Osteocyte (in vitro differentiated cells): ENCODE measurements around the gene ENTHD1. TPM values are rescaled to one million over a fixed set of nuclear protein-coding genes. Genes with fewer than 3 reads are reported as not detected.
A peak's percentile ranks its signal among the peaks of the same experiment; 100 is the strongest.

Experiments
- DNase-seq: peaks from one replicate; pipeline ENCODE4 v3.0.0; 2021; ENCODE audit warnings: mixed read lengths; ENCODE audit not compliant: unreplicated experiment; ENCODE audit errors: extremely low spot score
- H3K27ac Mint-ChIP-seq: one replicate; pipeline ENCODE4 v1.8.0; 2021; ENCODE audit warnings: mild to moderate bottlenecking, mixed read lengths; ENCODE audit not compliant: unreplicated experiment
- H3K27me3 Mint-ChIP-seq: one replicate; pipeline ENCODE4 v1.8.0; 2021; ENCODE audit warnings: mixed read lengths; ENCODE audit not compliant: unreplicated experiment
- H3K36me3 Mint-ChIP-seq: one replicate; pipeline ENCODE4 v1.8.0; 2021; ENCODE audit warnings: mixed read lengths; ENCODE audit not compliant: unreplicated experiment
- H3K4me1 Mint-ChIP-seq: one replicate; pipeline ENCODE4 v1.8.0; 2021; ENCODE audit warnings: mixed read lengths; ENCODE audit not compliant: unreplicated experiment
- H3K4me3 Mint-ChIP-seq: one replicate; pipeline ENCODE4 v1.8.0; 2021; ENCODE audit warnings: mild to moderate bottlenecking, moderate library complexity, mixed read lengths; ENCODE audit not compliant: unreplicated experiment
- H3K9me3 Mint-ChIP-seq: one replicate; pipeline ENCODE4 v1.8.0; 2021; ENCODE audit warnings: mixed read lengths; ENCODE audit not compliant: unreplicated experiment
- CTCF ChIP-seq: fragments of 200-600 bp; sonication (generic); IDR thresholded peaks from 2 replicates; pipeline ENCODE4 v1.5.0; 2021; ENCODE audit warnings: antibody characterized with exemption, mild to moderate bottlenecking, moderate library complexity
- total RNA-seq: library from RNA; stranded (reverse); gene quantifications from 2 replicates; pipeline ENCODE4 v1.2.1, GENCODE V29; 2021

The ENTHD1 gene
- total RNA-seq, 1 donor from 2014 or later: not detected

DNA sequence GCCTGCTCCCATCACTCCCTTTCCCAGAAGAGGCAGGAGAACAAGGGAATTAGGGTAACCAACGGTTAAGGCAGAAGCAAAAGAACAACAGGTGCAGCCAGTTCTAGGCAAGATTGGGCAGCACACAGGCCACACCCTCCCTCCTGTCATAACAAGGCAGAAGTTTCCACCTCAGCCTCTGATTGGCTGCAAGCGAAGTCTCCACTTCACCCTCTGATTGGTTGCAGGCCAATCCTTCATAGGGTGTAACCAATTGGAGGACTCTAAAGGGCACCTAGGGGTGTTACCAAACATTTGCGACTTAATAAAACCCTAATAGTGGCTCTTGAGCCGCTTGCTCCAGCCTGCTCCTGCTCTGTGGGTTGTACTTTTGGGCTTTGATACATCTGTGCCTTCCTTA lies 169.2 kb downstream of the ENTHD1 start:
- H3K27ac Mint-ChIP-seq: no peak overlapping the region
- H3K4me3 Mint-ChIP-seq: no peak overlapping the region
- no peaks in the 10 kb centered on the region for H3K36me3 Mint-ChIP-seq
- H3K4me1 Mint-ChIP-seq: no peaks in the 10 kb centered on the region
- no peak for TF ChIP-seq CTCF
- H3K9me3 Mint-ChIP-seq: no peaks in the 10 kb centered on the region
- DNase-seq: peak; percentile 30
- peaks cover 32% of the 10 kb centered on the region for H3K27me3 Mint-ChIP-seq

DNA sequence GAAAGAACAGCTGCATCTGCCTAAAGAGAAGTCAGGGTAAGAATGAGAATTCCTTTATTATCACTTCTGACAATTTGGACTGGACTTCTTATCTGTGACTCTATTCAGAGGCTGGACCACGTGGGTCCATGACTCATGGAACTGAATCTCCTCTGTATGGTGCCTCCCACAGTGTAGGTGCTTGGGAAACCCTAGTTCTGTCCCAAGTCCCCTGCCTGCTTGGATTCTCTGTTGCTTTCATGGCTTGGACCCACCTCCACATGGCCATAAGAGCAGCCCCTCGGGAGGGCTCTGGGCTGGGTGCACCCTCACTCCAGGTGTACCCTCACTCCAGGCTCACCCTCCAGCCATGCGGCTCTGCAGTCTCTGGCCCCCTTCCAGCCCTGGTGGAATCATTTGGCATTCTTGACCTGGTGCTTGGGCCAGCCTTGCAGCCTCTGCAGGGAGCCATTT lies 169.6 kb downstream of the ENTHD1 start:
- Mint-ChIP-seq H3K4me1 (no peaks in the 10 kb centered on the region), H3K9me3 (no peaks in the 10 kb centered on the region), H3K27ac (no peak overlapping the region), H3K4me3 (no peak overlapping the region), H3K36me3 (no peaks in the 10 kb centered on the region), H3K27me3 (peaks cover 32% of the 10 kb centered on the region)
- no peak for TF ChIP-seq CTCF
- DNase-seq: peak; percentile 38

- H3K36me3 Mint-ChIP-seq: no peaks in the 10 kb centered on the region
- H3K4me3 Mint-ChIP-seq: no peak overlapping the region
- peak; percentile 78 for DNase-seq
- no peaks in the 10 kb centered on the region for H3K9me3 Mint-ChIP-seq
- H3K27ac Mint-ChIP-seq: no peak overlapping the region
- no peaks in the 10 kb centered on the region for H3K4me1 Mint-ChIP-seq
- TF ChIP-seq CTCF: no peak
- H3K27me3 Mint-ChIP-seq: peaks cover 32% of the 10 kb centered on the region
Measured at GRCh38 chr22:39723463-39723862, 170.1 kb downstream of the ENTHD1 start.

DNA sequence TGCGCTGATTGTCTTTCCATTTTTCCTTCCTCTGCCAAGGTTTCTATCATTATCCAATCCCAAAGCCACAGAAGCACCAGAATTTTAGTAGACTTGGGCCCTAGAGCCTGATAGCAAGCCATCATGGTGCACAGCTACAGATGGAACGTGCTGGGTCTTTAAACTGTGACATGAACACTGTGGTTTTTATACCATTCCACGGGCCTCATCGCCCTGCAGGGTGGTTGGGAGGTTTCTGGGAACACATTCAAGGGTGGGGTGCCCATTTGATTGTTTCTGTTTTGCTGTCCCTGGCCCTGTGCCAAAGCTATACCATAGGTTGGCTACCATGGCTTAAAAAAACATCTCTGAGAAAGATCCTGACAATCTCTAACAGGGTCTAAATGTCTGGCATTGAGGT lies 171.1 kb downstream of the ENTHD1 start:
- H3K27ac Mint-ChIP-seq: no peak overlapping the region

GRCh38 chr22:39722032-39722325 lies 171.6 kb downstream of the ENTHD1 start:
- no peak overlapping the region for H3K4me3 Mint-ChIP-seq
- H3K36me3 Mint-ChIP-seq: no peaks in the 10 kb centered on the region
- no peak for DNase-seq
- no peak overlapping the region for H3K27ac Mint-ChIP-seq
- TF ChIP-seq CTCF: no peak
- H3K9me3 Mint-ChIP-seq: no peaks in the 10 kb centered on the region
- H3K4me1 Mint-ChIP-seq: no peaks in the 10 kb centered on the region
- peaks cover 33% of the 10 kb centered on the region for H3K27me3 Mint-ChIP-seq

More for the DNA sequence above, 171.1 kb downstream of the ENTHD1 start:
- H3K36me3 Mint-ChIP-seq: no peaks in the 10 kb centered on the region
- no peaks in the 10 kb centered on the region for H3K9me3 Mint-ChIP-seq
- TF ChIP-seq CTCF: no peak
- no peaks in the 10 kb centered on the region for H3K4me1 Mint-ChIP-seq
- H3K4me3 Mint-ChIP-seq: no peak overlapping the region
- H3K27me3 Mint-ChIP-seq: peaks cover 33% of the 10 kb centered on the region
- peak; percentile 38 for DNase-seq
